Effector memory CD8-positive, alpha-beta T cell (primary cell): ENCODE data around the gene CYB561A3.

Source experiments
- ATAC-seq: fragments of 150-1000 bp; cut with Tn5 transposase; replicated peaks from 2 replicates; pipeline ENCODE4 v1.10.0; 2021; ENCODE audit warnings: mild to moderate bottlenecking, moderate library complexity
- DNase-seq, 3 experiments: peaks; one replicate each; pipeline ENCODE4 v3.0.0; 2021
- H3K27ac Mint-ChIP-seq, 2 donors: one replicate each; pipeline ENCODE4 v1.8.0; 2022; ENCODE audit warnings: mild to moderate bottlenecking in 2 of 2, mixed read lengths in 2 of 2, moderate library complexity in 2 of 2
- H3K27me3 Mint-ChIP-seq, 2 donors: one replicate each; pipeline ENCODE4 v1.8.0; 2022; ENCODE audit warnings: mixed read lengths in 2 of 2
- H3K36me3 Mint-ChIP-seq: one replicate; pipeline ENCODE4 v1.8.0; 2022; ENCODE audit warnings: mild to moderate bottlenecking, moderate library complexity, mixed read lengths; ENCODE audit not compliant: insufficient read depth
- H3K4me1 Mint-ChIP-seq, 2 donors: one replicate each; pipeline ENCODE4 v1.8.0; 2022; ENCODE audit warnings: low read depth in 2 of 2, mixed read lengths in 2 of 2
- H3K4me3 Mint-ChIP-seq, 2 donors: one replicate each; pipeline ENCODE4 v1.8.0; 2022; ENCODE audit warnings: mild to moderate bottlenecking in 2 of 2, mixed read lengths in 2 of 2, moderate library complexity in 2 of 2
- H3K9me3 Mint-ChIP-seq, 2 donors: one replicate each; pipeline ENCODE4 v1.8.0; 2022; ENCODE audit warnings: mixed read lengths in 2 of 2

CYB561A3 gene

GRCh38 chr11:61309141-61309540 is 52.5 kb downstream of the CYB561A3 start:
- no peak for DNase-seq
- Mint-ChIP-seq H3K27ac (no peak overlapping the region), H3K4me1 (no peaks in the 10 kb centered on the region), H3K9me3 (no peaks in the 10 kb centered on the region), H3K36me3 (peaks cover 45% of the 10 kb centered on the region), H3K27me3 (no peaks in the 10 kb centered on the region), H3K4me3 (no peak overlapping the region)
- ATAC-seq: no peak

GRCh38 chr11:61307354-61307753 is 54.3 kb downstream of the CYB561A3 start:
- Mint-ChIP-seq H3K4me3 (no peak overlapping the region), H3K27ac (no peak overlapping the region), H3K4me1 (no peaks in the 10 kb centered on the region), H3K36me3 (peaks cover 27% of the 10 kb centered on the region), H3K9me3 (no peaks in the 10 kb centered on the region), H3K27me3 (no peaks in the 10 kb centered on the region)
- DNase-seq: no peak
- no peak for ATAC-seq

- H3K4me3 Mint-ChIP-seq: no peak overlapping the region
- H3K27me3 Mint-ChIP-seq: no peaks in the 10 kb centered on the region
- no peaks in the 10 kb centered on the region for H3K4me1 Mint-ChIP-seq
- DNase-seq (no peak), ATAC-seq (no peak)
- peaks cover 15% of the 10 kb centered on the region for H3K36me3 Mint-ChIP-seq
- H3K9me3 Mint-ChIP-seq: no peaks in the 10 kb centered on the region
- H3K27ac Mint-ChIP-seq: no peak overlapping the region
Observed at GRCh38 chr11:61306221-61306620, 55.5 kb downstream of the CYB561A3 start.

GRCh38 chr11:61305417-61305816 is 56.3 kb downstream of the CYB561A3 start:
- Mint-ChIP-seq H3K4me3 (no peak overlapping the region), H3K36me3 (peaks cover 7% of the 10 kb centered on the region)
- ATAC-seq: no peak

GRCh38 chr11:61303725-61304124 is 58.0 kb downstream of the CYB561A3 start:
- peaks cover 4 to 5% of the 10 kb centered on the region in 2 donors for H3K4me1 Mint-ChIP-seq
- H3K9me3 Mint-ChIP-seq: no peaks in the 10 kb centered on the region
- H3K4me3 Mint-ChIP-seq: no peak overlapping the region
- H3K36me3 Mint-ChIP-seq: peaks cover 9% of the 10 kb centered on the region
- no peaks in the 10 kb centered on the region for H3K27me3 Mint-ChIP-seq
- no peak overlapping the region for H3K27ac Mint-ChIP-seq
- no peak for ATAC-seq
- no peak for DNase-seq

More at GRCh38 chr11:61305417-61305816, 56.3 kb downstream of the CYB561A3 start:
- H3K4me1 Mint-ChIP-seq: no peaks in the 10 kb centered on the region
- H3K27ac Mint-ChIP-seq: no peak overlapping the region
- DNase-seq: no peak
- no peaks in the 10 kb centered on the region for H3K27me3 Mint-ChIP-seq
- no peaks in the 10 kb centered on the region for H3K9me3 Mint-ChIP-seq

- Mint-ChIP-seq H3K4me1 (peaks cover 12 to 14% of the 10 kb centered on the region in 2 donors), H3K9me3 (no peaks in the 10 kb centered on the region), H3K4me3 (no peak overlapping the region), H3K27ac (no peak overlapping the region), H3K27me3 (no peaks in the 10 kb centered on the region), H3K36me3 (peaks cover 9% of the 10 kb centered on the region)
- no peak for ATAC-seq
- DNase-seq: no peak
Observed at GRCh38 chr11:61302550-61302949, 59.1 kb downstream of the CYB561A3 start.
